ENCODE results near the gene ABCA7. TPM values are rescaled to one million over a fixed set of nuclear protein-coding genes. Genes with fewer than 3 reads are reported as not detected.

ABCA7 gene
- total and polyA plus RNA-seq, 3 experiments from 2014 or later: 14.1 to 39.5 (median 33.8) TPM

- no peak overlapping the region for H3K4me3 ChIP-seq (ENCODE audit: low read length)
- Mint-ChIP-seq H3K27ac (peak overlapping the region in 5 of 8 donors; percentile 17 to 91 (median 74)), H3K9me3 (no peaks in the 10 kb centered on the region), H3K4me1 (peaks cover 33 to 73% (median 39%) of the 10 kb centered on the region in 3 donors), H3K27me3 (peaks cover 0 to 5% of the 10 kb centered on the region in 2 donors), H3K4me3 (peak overlapping the region in 1 of 7 donors; percentile 32), H3K36me3 (peaks cover 0 to 77% (median 0%) of the 10 kb centered on the region in 3 donors)
- ChIA-PET POLR2A (interaction anchor here (0.6 to 18.2 kb wide), 6 partner anchors 7 to 169 kb away, joined by 3 to 737 read pairs (median 16); partner anchors contain the start of genes ARHGAP45 and CNN2), CTCF (interaction anchor here (0.8 to 18.7 kb wide), 9 partner anchors 7 to 63 kb away, joined by 3 to 264 read pairs (median 5); partner anchors contain the start of gene ARHGAP45)
- H3K27ac ChIP-seq (ENCODE audit: low read depth, low read length): no peak overlapping the region
- peak in 1 of 5 donors; percentile 15 for DNase-seq
- peaks cover 61% of the 10 kb centered on the region for H3K36me3 ChIP-seq (ENCODE audit: insufficient read depth, low read length)
- no peaks in the 10 kb centered on the region for H3K27me3 ChIP-seq (ENCODE audit: insufficient read depth, low read length, poor library complexity, severe bottlenecking)
- no peaks in the 10 kb centered on the region for H3K9me3 ChIP-seq (ENCODE audit: low read length)
- H3K4me1 ChIP-seq (ENCODE audit: insufficient read depth, low read length): peaks cover 69% of the 10 kb centered on the region
Measured at GRCh38 chr19:1082928-1083816, 43.3 kb downstream of the ABCA7 start.

GRCh38 chr19:1084024-1084868, 44.3 kb downstream of the ABCA7 start:
- Histone ChIP-seq H3K4me3 (ENCODE audit: low read length) (no peak overlapping the region), H3K9me3 (ENCODE audit: low read length) (no peaks in the 10 kb centered on the region), H3K27ac (ENCODE audit: low read depth, low read length) (no peak overlapping the region), H3K4me1 (ENCODE audit: insufficient read depth, low read length) (peaks cover 77% of the 10 kb centered on the region), H3K36me3 (ENCODE audit: insufficient read depth, low read length) (peaks cover 61% of the 10 kb centered on the region), H3K27me3 (ENCODE audit: insufficient read depth, low read length, poor library complexity, severe bottlenecking) (no peaks in the 10 kb centered on the region)
- POLR2A ChIA-PET: interaction anchor here (1.0 to 18.2 kb wide), 5 partner anchors 10 to 176 kb away, joined by 3 to 737 read pairs (median 5); partner anchors contain the start of gene ARHGAP45
- Mint-ChIP-seq H3K27ac (peak overlapping the region; percentile 24 to 82 (median 60)), H3K4me1 (peaks cover 36 to 80% (median 41%) of the 10 kb centered on the region in 3 donors), H3K9me3 (no peaks in the 10 kb centered on the region), H3K27me3 (peaks cover 0 to 5% of the 10 kb centered on the region in 2 donors), H3K36me3 (peaks cover 0 to 78% (median 0%) of the 10 kb centered on the region in 3 donors), H3K4me3 (peak overlapping the region in 2 of 7 donors; percentile 39 to 44)
- CTCF ChIA-PET: interaction anchor here (0.9 to 18.7 kb wide), 8 partner anchors 9 to 64 kb away, joined by 3 to 264 read pairs (median 4); partner anchors contain the start of gene ARHGAP45
- DNase-seq: peak in 1 of 5 donors; percentile 25

DNA sequence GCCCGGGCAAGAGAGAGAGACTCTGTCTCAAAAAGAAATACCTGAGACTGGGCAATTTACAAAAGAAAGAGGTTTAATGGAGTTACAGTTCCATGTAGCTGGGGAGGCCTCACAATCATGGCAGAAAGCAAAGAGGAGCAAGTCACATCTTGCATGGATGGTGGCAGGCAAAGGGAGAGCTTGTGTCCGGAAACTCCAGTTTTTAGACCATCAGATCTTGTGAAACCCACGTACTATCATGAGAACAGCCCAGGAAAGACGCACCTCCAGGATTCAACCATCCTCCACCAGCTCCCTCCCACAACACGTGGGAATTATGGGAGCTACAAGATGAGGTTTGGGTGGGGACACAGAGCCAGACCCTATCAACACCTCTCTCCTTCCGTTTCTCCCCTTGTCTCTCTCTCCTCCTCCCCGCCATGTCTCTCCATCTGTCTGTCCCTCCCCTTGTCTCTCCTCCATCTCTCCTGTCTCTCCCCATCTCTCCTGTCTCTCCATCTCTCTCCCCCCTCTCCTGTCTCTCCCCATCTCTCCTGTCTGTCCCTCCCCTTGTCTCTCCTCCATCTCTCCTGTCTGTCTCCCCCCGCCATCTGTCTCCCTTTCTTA, 45.2 kb downstream of the ABCA7 start:
- CTCF ChIA-PET: interaction anchor here (0.9 to 18.7 kb wide), 6 partner anchors 9 to 159 kb away, joined by 3 to 264 read pairs (median 30); partner anchors contain the start of gene ARHGAP45
- H3K27me3 Mint-ChIP-seq: peaks cover 0 to 5% of the 10 kb centered on the region in 2 donors
- peak overlapping the region; percentile 55 to 93 (median 80) for H3K27ac Mint-ChIP-seq
- POLR2A ChIA-PET: interaction anchor here (1.0 to 18.2 kb wide), 6 partner anchors 9 to 175 kb away, joined by 3 to 737 read pairs (median 4); partner anchors contain the start of gene ARHGAP45
- H3K27me3 ChIP-seq (ENCODE audit: insufficient read depth, low read length, poor library complexity, severe bottlenecking): no peaks in the 10 kb centered on the region
- no peaks in the 10 kb centered on the region for H3K9me3 Mint-ChIP-seq
- peaks cover 74% of the 10 kb centered on the region for H3K4me1 ChIP-seq (ENCODE audit: insufficient read depth, low read length)
- DNase-seq: no peak
- peaks cover 0 to 75% (median 0%) of the 10 kb centered on the region in 3 donors for H3K36me3 Mint-ChIP-seq
- peaks cover 53% of the 10 kb centered on the region for H3K36me3 ChIP-seq (ENCODE audit: insufficient read depth, low read length)
- peaks cover 34 to 80% (median 41%) of the 10 kb centered on the region in 3 donors for H3K4me1 Mint-ChIP-seq
- H3K4me3 Mint-ChIP-seq: peak overlapping the region in 5 of 7 donors; percentile 23 to 66 (median 39)
- H3K4me3 ChIP-seq (ENCODE audit: low read length): no peak overlapping the region
- no peaks in the 10 kb centered on the region for H3K9me3 ChIP-seq (ENCODE audit: low read length)
- no peak overlapping the region for H3K27ac ChIP-seq (ENCODE audit: low read depth, low read length)

GRCh38 chr19:1085676-1086442, 46.0 kb downstream of the ABCA7 start:
- H3K27me3 Mint-ChIP-seq: peaks cover 0 to 5% of the 10 kb centered on the region in 2 donors
- Histone ChIP-seq H3K36me3 (ENCODE audit: insufficient read depth, low read length) (peaks cover 49% of the 10 kb centered on the region), H3K27me3 (ENCODE audit: insufficient read depth, low read length, poor library complexity, severe bottlenecking) (no peaks in the 10 kb centered on the region), H3K9me3 (ENCODE audit: low read length) (no peaks in the 10 kb centered on the region), H3K4me1 (ENCODE audit: insufficient read depth, low read length) (peaks cover 66% of the 10 kb centered on the region), H3K4me3 (ENCODE audit: low read length) (no peak overlapping the region), H3K27ac (ENCODE audit: low read depth, low read length) (no peak overlapping the region)
- no peaks in the 10 kb centered on the region for H3K9me3 Mint-ChIP-seq
- H3K36me3 Mint-ChIP-seq: peaks cover 0 to 71% (median 0%) of the 10 kb centered on the region in 3 donors
- H3K4me1 Mint-ChIP-seq: peaks cover 35 to 77% (median 45%) of the 10 kb centered on the region in 3 donors
- peak overlapping the region in 5 of 8 donors; percentile 47 to 91 (median 79) for H3K27ac Mint-ChIP-seq
- H3K4me3 Mint-ChIP-seq: peak overlapping the region in 2 of 7 donors; percentile 23 to 39
- peak in 1 of 5 donors; percentile 28 for DNase-seq
- CTCF ChIA-PET: interaction anchor here (0.9 to 18.7 kb wide), 8 partner anchors 8 to 158 kb away, joined by 3 to 264 read pairs (median 4); partner anchors contain the start of gene ARHGAP45
- POLR2A ChIA-PET: interaction anchor here (0.8 to 18.2 kb wide), 11 partner anchors 9 to 65 kb away, joined by 3 to 737 read pairs (median 4); partner anchors contain the start of genes ARHGAP45, POLR2E, RNU6-2 and TMEM259

- Histone ChIP-seq H3K9me3 (ENCODE audit: low read length) (no peaks in the 10 kb centered on the region), H3K27ac (ENCODE audit: low read depth, low read length) (no peak overlapping the region), H3K27me3 (ENCODE audit: insufficient read depth, low read length, poor library complexity, severe bottlenecking) (no peaks in the 10 kb centered on the region), H3K4me1 (ENCODE audit: insufficient read depth, low read length) (peaks cover 59% of the 10 kb centered on the region), H3K4me3 (ENCODE audit: low read length) (no peak overlapping the region), H3K36me3 (ENCODE audit: insufficient read depth, low read length) (peaks cover 47% of the 10 kb centered on the region)
- ChIA-PET CTCF (interaction anchor here (1.0 to 18.7 kb wide), 8 partner anchors 8 to 106 kb away, joined by 3 to 264 read pairs (median 4); partner anchors contain the start of gene ARHGAP45), POLR2A (interaction anchor here (0.8 to 18.2 kb wide), 9 partner anchors 9 to 65 kb away, joined by 3 to 737 read pairs (median 4); partner anchors contain the start of genes ARHGAP45, POLR2E, RNU6-2 and TMEM259)
- DNase-seq: peak in 1 of 5 donors; percentile 50
- peak overlapping the region in 1 of 7 donors; percentile 22 for H3K4me3 Mint-ChIP-seq
- H3K9me3 Mint-ChIP-seq: no peaks in the 10 kb centered on the region
- H3K36me3 Mint-ChIP-seq: peaks cover 0 to 70% (median 0%) of the 10 kb centered on the region in 3 donors
- peak overlapping the region in 3 of 8 donors; percentile 34 to 91 (median 47) for H3K27ac Mint-ChIP-seq
- H3K4me1 Mint-ChIP-seq: peaks cover 33 to 74% (median 47%) of the 10 kb centered on the region in 3 donors
- peaks cover 0 to 5% of the 10 kb centered on the region in 2 donors for H3K27me3 Mint-ChIP-seq
Measured at GRCh38 chr19:1086613-1087012, 46.7 kb downstream of the ABCA7 start.

DNA sequence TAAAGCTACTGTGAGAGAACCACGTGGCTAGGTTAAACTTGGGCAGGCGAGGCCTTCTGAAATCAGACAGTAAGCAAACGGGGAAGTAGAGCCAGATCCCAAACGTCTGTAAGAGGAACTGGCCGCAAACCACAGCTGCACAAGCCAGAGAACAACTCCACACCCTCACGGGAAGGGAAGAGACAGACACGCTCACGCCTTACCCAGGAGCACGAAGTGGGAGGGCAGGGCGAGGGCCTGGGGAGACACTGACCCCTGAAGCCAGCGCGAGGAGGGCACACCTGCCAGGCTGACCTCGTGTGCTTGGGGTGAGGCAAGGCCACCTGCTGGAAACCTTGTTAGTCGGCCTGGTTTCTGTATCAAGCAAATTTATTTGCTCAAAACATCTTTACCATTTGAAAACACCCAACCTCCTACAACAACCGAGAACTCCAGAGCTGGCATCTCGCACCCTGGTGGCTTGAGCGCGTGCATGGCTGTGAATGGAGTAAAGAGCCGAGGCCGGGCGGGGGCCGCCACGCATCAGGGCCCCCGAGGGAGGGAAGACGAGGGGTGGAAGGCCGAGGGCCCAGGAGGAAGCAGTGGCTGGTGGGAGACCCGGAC, 48.0 kb downstream of the ABCA7 start:
- Mint-ChIP-seq H3K27ac (peak overlapping the region; percentile 70 to 97 (median 90)), H3K36me3 (peaks cover 0 to 71% (median 0%) of the 10 kb centered on the region in 3 donors), H3K4me3 (peak overlapping the region; percentile 15 to 74 (median 48)), H3K4me1 (peaks cover 31 to 67% (median 42%) of the 10 kb centered on the region in 3 donors), H3K27me3 (peaks cover 0 to 5% of the 10 kb centered on the region in 2 donors), H3K9me3 (no peaks in the 10 kb centered on the region)
- ChIA-PET POLR2A (interaction anchor here (0.8 to 18.2 kb wide), 16 partner anchors 15 to 181 kb away, joined by 3 to 737 read pairs (median 6); partner anchors contain the start of genes ABCA7, ARHGAP45, CIRBP and CNN2), CTCF (interaction anchor here (0.8 to 18.7 kb wide), 9 partner anchors 12 to 106 kb away, joined by 3 to 264 read pairs (median 4); partner anchors contain the start of gene ARHGAP45)
- Histone ChIP-seq H3K27ac (ENCODE audit: low read depth, low read length) (peak overlapping the region; percentile 27), H3K4me1 (ENCODE audit: insufficient read depth, low read length) (peaks cover 55% of the 10 kb centered on the region), H3K27me3 (ENCODE audit: insufficient read depth, low read length, poor library complexity, severe bottlenecking) (no peaks in the 10 kb centered on the region), H3K9me3 (ENCODE audit: low read length) (no peaks in the 10 kb centered on the region), H3K4me3 (ENCODE audit: low read length) (peak overlapping the region; percentile 14), H3K36me3 (ENCODE audit: insufficient read depth, low read length) (peaks cover 48% of the 10 kb centered on the region)
- DNase-seq: peak in 2 of 5 donors; percentile 71

Measured in CD8-positive, alpha-beta memory T cell (primary cell).